Heart left ventricle (tissue), 16 donors: ENCODE results near the gene XXYLT1. TPM values are rescaled to one million over a fixed set of nuclear protein-coding genes. Genes with fewer than 3 reads are reported as not detected.

Source experiments
- ATAC-seq, 4 donors: fragments of 200-7000 bp; cut with Tn5 transposase; one replicate each; pipeline ENCODE4 v1.9.1; 2020 to 2022; ENCODE audit warnings: moderate library complexity in 4 of 4, mild to moderate bottlenecking in 3 of 4, moderate number of reproducible peaks in 1 of 4
- DNase-seq, 5 donors: peaks; one replicate each; pipeline ENCODE4 v3.0.0-alpha.2; 2020
- H3K27ac ChIP-seq, 12 donors: fragments of 200-600 bp; sonication (generic) in 4 of 12; one replicate each; pipeline versions ENCODE4 v1.5.0 to v1.8.0; 2016 to 2022; ENCODE audit warnings: mild to moderate bottlenecking in 2 of 12
- H3K27me3 ChIP-seq, 9 donors: fragments of 200-600 bp; sonication (generic) in 2 of 9; one replicate each; pipeline versions ENCODE4 v1.5.1 to v1.8.0; 2016 to 2022; ENCODE audit warnings: mild to moderate bottlenecking in 3 of 9
- H3K36me3 ChIP-seq, 9 donors: fragments of 200-600 bp; sonication (generic) in 2 of 9; one replicate each; pipeline versions ENCODE4 v1.5.0 to v1.8.0; 2018 to 2022; ENCODE audit warnings: mild to moderate bottlenecking in 2 of 9
- H3K4me1 ChIP-seq, 12 donors: fragments of 200-600 bp; sonication (generic) in 4 of 12; one replicate each; pipeline versions ENCODE4 v1.5.0 to v1.8.0; 2016 to 2022; ENCODE audit warnings: mild to moderate bottlenecking in 3 of 12
- H3K4me3 ChIP-seq, 12 donors: fragments of 200-600 bp; sonication (generic) in 4 of 12; one replicate each; pipeline versions ENCODE4 v1.5.0 to v1.8.0; 2017 to 2022; ENCODE audit warnings: mild to moderate bottlenecking in 9 of 12, moderate library complexity in 4 of 12
- H3K9me3 ChIP-seq, 12 donors: fragments of 200-600 bp; sonication (generic) in 4 of 12; one replicate each; pipeline versions ENCODE4 v1.5.0 to v1.8.0; 2016 to 2022; ENCODE audit warnings: mild to moderate bottlenecking in 1 of 12
- POLR2A ChIP-seq, 2 donors: fragments of 450-650 bp; IDR thresholded peaks; one replicate each; pipeline ENCODE4 v1.6.1; 2017; ENCODE audit warnings: antibody characterized with exemption in 2 of 2, mild to moderate bottlenecking in 2 of 2, moderate library complexity in 2 of 2
- WGBS, 4 donors: extraction: QIAGEN DNeasy Blood & Tissue Kit in 2 of 4; methylation state at CpG; one replicate each; pipeline versions ENCODE4 v1.1.5 to v1.1.7; 2013 to 2018; 5-methylcytosine and 5-hydroxymethylcytosine counted together
- intact Hi-C, 10 donors: fragments of 100-400 bp; cut with DNase I; formaldehyde crosslinking; loops; one replicate each; pipeline versions ENCODE4 v1.11.1 to v1.14.2; 2022
- polyA plus RNA-seq, 2 donors: library from polyadenylated mRNA; stranded (reverse); fragments of 200-250 nt; gene quantifications; one replicate each; pipeline ENCODE4 v1.2.3, GENCODE V29; 2013
- total RNA-seq, 9 donors: library from RNA; depleted of rRNA in 2 of 9; stranded (reverse); fragments of >200 nt in 2 of 9; fragmentation: NEBNext Ultra II Directional in 3 of 9; extraction: Animal tissue kit (Norgen Biotek cat#: 25700) in 3 of 9; gene quantifications; one replicate each; pipeline versions ENCODE4 v1.1.0 to v1.2.4, GENCODE V29; 2016 to 2023
- TF ChIP-seq, protein P1 (sequence below), 12 donors: fragments of 200-600 bp; sonication (generic) in 4 of 12; IDR thresholded peaks; one replicate each; pipeline versions ENCODE4 v1.5.0 to v1.8.0; 2018 to 2022; ENCODE audit warnings: antibody characterized with exemption in 12 of 12, mild to moderate bottlenecking in 5 of 12
- donor health status: ischemic (EF 13 %, LVEDD 7.1; RV severe dilation, severe dysfunction).
- donor health status: healthy with polysubstance abuse.
- donor health status: DM: no; HTN: yes; CAD: no.
- donor health status: DM: no; HTN: no; CAD: no.
- donor health status: ischemic (EF 25% LVEDD 6.9; RV normal size, moderate dysfunction).
- donor health status: ischemic (EF 25% LVEDD 5.7; RV mildly dilated, moderate dysfunction).
- donor health status: healthy.
- donor health status: DM: yes; HTN: yes; CAD: no.
- donor health status: ischemic (EF 35%, LVEDD 5.7; RV mildly dilated, moderate dysfunction).
- donor health status: nonischemic (EF 11% LVEDD 7.7; RV severe dilation, severe dysfunction).
- donor health status: DM: yes; HTN: yes; CAD: no.
- donor health status: PGD.
- donor health status: ischemic (EF 29% LVEDD 5.4; RV normal size, mild dysfunction).
- donor health status: nonischemic (EF 23%, LVEDD 6.1; RV moderate dilation, normal function).

The XXYLT1 gene
- total and polyA plus RNA-seq, 11 donors = 1.9 to 8.6 (median 4.8) TPM

DNA sequence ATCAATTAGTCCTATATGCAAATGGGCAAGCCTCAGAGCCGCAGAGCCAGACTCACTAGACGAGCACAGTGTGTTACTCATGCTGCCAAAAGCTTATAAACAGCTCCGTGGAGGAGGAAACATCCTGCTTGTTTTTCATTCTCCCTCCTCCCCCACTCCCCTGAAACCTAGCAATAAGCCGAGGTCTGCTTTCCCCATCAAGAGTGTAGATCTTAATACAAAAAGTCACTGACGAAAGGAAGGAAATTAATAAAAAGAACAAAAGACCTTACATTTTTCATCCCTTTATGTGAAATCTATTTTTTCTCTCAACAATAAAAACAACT is 88.5 kb downstream of the XXYLT1 start:
- peak in 1 of 5 donors; percentile 59 for DNase-seq

DNA sequence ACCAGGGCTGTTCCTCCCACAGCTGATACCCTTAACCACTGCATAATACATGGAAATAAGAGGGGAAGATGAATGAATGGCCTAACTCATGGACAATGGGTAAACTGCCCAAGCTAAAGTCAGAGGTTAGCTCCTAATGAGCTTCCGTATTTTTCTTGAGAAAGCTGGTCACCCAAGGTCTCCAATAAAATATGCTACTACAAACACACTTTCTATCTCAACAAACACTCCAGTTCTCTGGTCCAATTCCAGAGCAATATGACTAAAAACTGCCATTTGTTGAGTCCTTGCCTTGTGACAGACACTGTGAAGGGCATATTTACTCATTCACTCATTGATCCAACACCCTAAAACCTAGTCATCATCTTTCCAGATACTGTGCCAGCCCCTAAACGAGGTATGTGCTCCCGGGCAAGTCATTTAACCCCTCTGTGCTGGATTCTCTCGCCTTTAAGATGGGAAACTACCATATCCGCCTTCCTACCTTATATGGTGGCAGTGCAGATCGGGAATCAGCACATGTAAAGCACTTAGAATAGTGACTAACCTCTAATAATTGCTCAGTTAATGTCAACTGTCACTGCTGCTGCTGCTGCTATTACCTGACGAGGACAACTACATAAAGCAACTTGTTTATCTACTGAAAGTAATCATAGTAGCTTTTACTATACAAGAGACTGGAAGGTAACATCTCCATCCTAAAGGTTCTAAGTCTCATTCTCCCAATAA is 89.1 kb downstream of the XXYLT1 start:
- DNase-seq (no peak), ATAC-seq (no peak)
- Histone ChIP-seq H3K27ac (peak overlapping the region in 11 of 12 donors; percentile 2 to 85 (median 44)), H3K27me3 (no peaks in the 10 kb centered on the region), H3K9me3 (no peaks in the 10 kb centered on the region), H3K4me1 (peaks cover 3 to 88% (median 69%) of the 10 kb centered on the region in 12 donors), H3K4me3 (no peak overlapping the region), H3K36me3 (no peaks in the 10 kb centered on the region)
- WGBS, 4 donors = 80 to 85% (median 84%) methylated on average over 7 of the region's 7 CpGs
- intact Hi-C loops = loop anchor here in 1 of 10 donors (10.0 kb wide), 1 partner anchor 73 kb away; no protein-coding TSS in a partner anchor
- TF ChIP-seq, protein P1, sequence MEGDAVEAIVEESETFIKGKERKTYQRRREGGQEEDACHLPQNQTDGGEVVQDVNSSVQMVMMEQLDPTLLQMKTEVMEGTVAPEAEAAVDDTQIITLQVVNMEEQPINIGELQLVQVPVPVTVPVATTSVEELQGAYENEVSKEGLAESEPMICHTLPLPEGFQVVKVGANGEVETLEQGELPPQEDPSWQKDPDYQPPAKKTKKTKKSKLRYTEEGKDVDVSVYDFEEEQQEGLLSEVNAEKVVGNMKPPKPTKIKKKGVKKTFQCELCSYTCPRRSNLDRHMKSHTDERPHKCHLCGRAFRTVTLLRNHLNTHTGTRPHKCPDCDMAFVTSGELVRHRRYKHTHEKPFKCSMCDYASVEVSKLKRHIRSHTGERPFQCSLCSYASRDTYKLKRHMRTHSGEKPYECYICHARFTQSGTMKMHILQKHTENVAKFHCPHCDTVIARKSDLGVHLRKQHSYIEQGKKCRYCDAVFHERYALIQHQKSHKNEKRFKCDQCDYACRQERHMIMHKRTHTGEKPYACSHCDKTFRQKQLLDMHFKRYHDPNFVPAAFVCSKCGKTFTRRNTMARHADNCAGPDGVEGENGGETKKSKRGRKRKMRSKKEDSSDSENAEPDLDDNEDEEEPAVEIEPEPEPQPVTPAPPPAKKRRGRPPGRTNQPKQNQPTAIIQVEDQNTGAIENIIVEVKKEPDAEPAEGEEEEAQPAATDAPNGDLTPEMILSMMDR (IDR thresholded peaks at IDR 0.05) = no peak
- TF ChIP-seq POLR2A (IDR thresholded peaks at IDR 0.05) = no peak

More for the DNA sequence above, 88.5 kb downstream of the XXYLT1 start:
- no peak overlapping the region for H3K4me3 ChIP-seq
- peak overlapping the region in 10 of 12 donors; percentile 24 to 85 (median 53) for H3K27ac ChIP-seq
- H3K4me1 ChIP-seq = peaks cover 3 to 90% (median 70%) of the 10 kb centered on the region in 12 donors
- TF ChIP-seq, protein P1 (IDR thresholded peaks at IDR 0.05) = no peak
- TF ChIP-seq POLR2A (IDR thresholded peaks at IDR 0.05) = no peak
- ATAC-seq = peak in 3 of 4 donors; percentile 48 to 67 (median 53)
- no peaks in the 10 kb centered on the region for H3K9me3 ChIP-seq
- H3K27me3 ChIP-seq = no peaks in the 10 kb centered on the region
- 44 to 55% (median 46%) methylated on average over 5 of the region's 5 CpGs for WGBS, 4 donors
- intact Hi-C loops = loop anchor here in 1 of 10 donors (10.0 kb wide), 1 partner anchor 72 kb away; no protein-coding TSS in a partner anchor
- no peaks in the 10 kb centered on the region for H3K36me3 ChIP-seq

DNA sequence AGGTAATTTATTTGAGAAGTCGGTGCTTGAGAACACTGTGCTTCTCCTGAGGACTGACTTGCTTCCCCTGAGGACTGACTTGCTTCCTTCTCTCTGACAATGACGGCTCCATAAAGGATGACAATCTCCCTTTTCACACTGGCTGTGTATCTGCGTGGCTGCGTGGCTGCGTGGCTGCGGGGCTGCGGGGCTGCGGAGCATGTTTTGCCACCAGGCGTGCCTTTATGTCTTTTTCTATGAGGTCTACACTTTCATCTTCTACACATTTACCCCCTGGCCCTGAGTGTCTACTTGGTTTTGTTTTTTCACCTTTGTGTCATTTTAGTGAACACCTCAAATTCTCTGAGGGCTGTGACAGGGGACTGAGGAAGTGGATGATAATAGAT is 89.9 kb downstream of the XXYLT1 start:
- H3K27ac ChIP-seq = peak overlapping the region; percentile 48 to 91 (median 75)

More for the DNA sequence above, 89.9 kb downstream of the XXYLT1 start:
- intact Hi-C loops = loop anchor here in 1 of 10 donors (10.0 kb wide), 1 partner anchor 74 kb away; no protein-coding TSS in a partner anchor
- Histone ChIP-seq H3K4me3 (no peak overlapping the region), H3K9me3 (no peaks in the 10 kb centered on the region), H3K4me1 (peaks cover 3 to 88% (median 69%) of the 10 kb centered on the region in 12 donors), H3K36me3 (no peaks in the 10 kb centered on the region), H3K27me3 (no peaks in the 10 kb centered on the region)
- 67 to 89% (median 85%) methylated on average over 9 of the region's 9 CpGs for WGBS, 4 donors
- ATAC-seq (no peak), DNase-seq (no peak)
- TF ChIP-seq, protein P1 (IDR thresholded peaks at IDR 0.05) = no peak
- no peak for TF ChIP-seq POLR2A (IDR thresholded peaks at IDR 0.05)
